ENCODE results near the gene CDON.

CDON gene

GRCh38 chr11:126101930-126102283 is 39.2 kb upstream of the CDON start:
- peak overlapping the region; percentile 99 for H3K27ac ChIP-seq (ENCODE audit: insufficient read depth, low read depth, low read length, poor library complexity, severe bottlenecking)
- H3K4me3 ChIP-seq (ENCODE audit: insufficient read depth, low read depth, low read length): no peak overlapping the region
- no peaks in the 10 kb centered on the region for H3K9me3 ChIP-seq (ENCODE audit: control insufficient read depth, low read length)
- H3K27me3 ChIP-seq (ENCODE audit: control insufficient read depth, insufficient read depth, low read length, poor library complexity, severe bottlenecking): no peaks in the 10 kb centered on the region
- no peaks in the 10 kb centered on the region for H3K36me3 ChIP-seq (ENCODE audit: control insufficient read depth, insufficient read depth, low read length)
- 93 to 94% methylated on average over 5 of the region's 5 CpGs for WGBS, 2 experiments
- peaks cover 94% of the 10 kb centered on the region for H3K4me1 ChIP-seq (ENCODE audit: control insufficient read depth, insufficient read depth, low read length)

- H3K4me1 ChIP-seq (ENCODE audit: control insufficient read depth, insufficient read depth, low read length): peaks cover 88% of the 10 kb centered on the region
- no peaks in the 10 kb centered on the region for H3K27me3 ChIP-seq (ENCODE audit: control insufficient read depth, insufficient read depth, low read length, poor library complexity, severe bottlenecking)
- WGBS, 2 experiments: 63 to 66% methylated on average over 11 of the region's 11 CpGs
- no peaks in the 10 kb centered on the region for H3K36me3 ChIP-seq (ENCODE audit: control insufficient read depth, insufficient read depth, low read length)
- peak overlapping the region; percentile 99 for H3K27ac ChIP-seq (ENCODE audit: insufficient read depth, low read depth, low read length, poor library complexity, severe bottlenecking)
- H3K9me3 ChIP-seq (ENCODE audit: control insufficient read depth, low read length): no peaks in the 10 kb centered on the region
- H3K4me3 ChIP-seq (ENCODE audit: insufficient read depth, low read depth, low read length): no peak overlapping the region
Observed at GRCh38 chr11:126101251-126101929, 38.7 kb upstream of the CDON start.

GRCh38 chr11:126100716-126101115 is 38.0 kb upstream of the CDON start:
- no peaks in the 10 kb centered on the region for H3K27me3 ChIP-seq (ENCODE audit: control insufficient read depth, insufficient read depth, low read length, poor library complexity, severe bottlenecking)
- H3K27ac ChIP-seq (ENCODE audit: insufficient read depth, low read depth, low read length, poor library complexity, severe bottlenecking): peak overlapping the region; percentile 99
- H3K9me3 ChIP-seq (ENCODE audit: control insufficient read depth, low read length): no peaks in the 10 kb centered on the region
- peaks cover 82% of the 10 kb centered on the region for H3K4me1 ChIP-seq (ENCODE audit: control insufficient read depth, insufficient read depth, low read length)
- H3K4me3 ChIP-seq (ENCODE audit: insufficient read depth, low read depth, low read length): no peak overlapping the region
- WGBS, 2 experiments: 62 to 72% methylated on average over 5 of the region's 5 CpGs
- H3K36me3 ChIP-seq (ENCODE audit: control insufficient read depth, insufficient read depth, low read length): no peaks in the 10 kb centered on the region

GRCh38 chr11:126098204-126098769 is 35.6 kb upstream of the CDON start:
- Histone ChIP-seq H3K36me3 (ENCODE audit: control insufficient read depth, insufficient read depth, low read length) (no peaks in the 10 kb centered on the region), H3K4me1 (ENCODE audit: control insufficient read depth, insufficient read depth, low read length) (peaks cover 58% of the 10 kb centered on the region), H3K27me3 (ENCODE audit: control insufficient read depth, insufficient read depth, low read length, poor library complexity, severe bottlenecking) (no peaks in the 10 kb centered on the region), H3K4me3 (ENCODE audit: insufficient read depth, low read depth, low read length) (no peak overlapping the region), H3K27ac (ENCODE audit: insufficient read depth, low read depth, low read length, poor library complexity, severe bottlenecking) (no peak overlapping the region), H3K9me3 (ENCODE audit: control insufficient read depth, low read length) (no peaks in the 10 kb centered on the region)
- WGBS, 2 experiments: 82 to 86% methylated on average over 7 of the region's 7 CpGs

GRCh38 chr11:126095745-126096144 is 33.1 kb upstream of the CDON start:
- H3K27ac ChIP-seq (ENCODE audit: insufficient read depth, low read depth, low read length, poor library complexity, severe bottlenecking): no peak overlapping the region
- no peaks in the 10 kb centered on the region for H3K36me3 ChIP-seq (ENCODE audit: control insufficient read depth, insufficient read depth, low read length)
- no peaks in the 10 kb centered on the region for H3K9me3 ChIP-seq (ENCODE audit: control insufficient read depth, low read length)
- no peaks in the 10 kb centered on the region for H3K27me3 ChIP-seq (ENCODE audit: control insufficient read depth, insufficient read depth, low read length, poor library complexity, severe bottlenecking)
- peaks cover 35% of the 10 kb centered on the region for H3K4me1 ChIP-seq (ENCODE audit: control insufficient read depth, insufficient read depth, low read length)
- WGBS, 2 experiments: 91 to 95% methylated on average over 4 of the region's 4 CpGs
- H3K4me3 ChIP-seq (ENCODE audit: insufficient read depth, low read depth, low read length): no peak overlapping the region

- 81 to 84% methylated on average over 5 of the region's 5 CpGs for WGBS, 2 experiments
- H3K27me3 ChIP-seq (ENCODE audit: control insufficient read depth, insufficient read depth, low read length, poor library complexity, severe bottlenecking): peaks cover 4% of the 10 kb centered on the region
Observed at GRCh38 chr11:126090452-126090851, 27.8 kb upstream of the CDON start.

GRCh38 chr11:126088999-126089398 is 26.3 kb upstream of the CDON start:
- Histone ChIP-seq H3K27ac (ENCODE audit: insufficient read depth, low read depth, low read length, poor library complexity, severe bottlenecking) (no peak overlapping the region), H3K4me1 (ENCODE audit: control insufficient read depth, insufficient read depth, low read length) (peaks cover 24% of the 10 kb centered on the region), H3K36me3 (ENCODE audit: control insufficient read depth, insufficient read depth, low read length) (no peaks in the 10 kb centered on the region), H3K4me3 (ENCODE audit: insufficient read depth, low read depth, low read length) (no peak overlapping the region), H3K9me3 (ENCODE audit: control insufficient read depth, low read length) (no peaks in the 10 kb centered on the region), H3K27me3 (ENCODE audit: control insufficient read depth, insufficient read depth, low read length, poor library complexity, severe bottlenecking) (peaks cover 4% of the 10 kb centered on the region)
- WGBS, 2 experiments: 53 to 56% methylated on average over 1 of the region's 1 CpG

More at GRCh38 chr11:126090452-126090851, 27.8 kb upstream of the CDON start:
- no peak overlapping the region for H3K27ac ChIP-seq (ENCODE audit: insufficient read depth, low read depth, low read length, poor library complexity, severe bottlenecking)
- H3K9me3 ChIP-seq (ENCODE audit: control insufficient read depth, low read length): no peaks in the 10 kb centered on the region
- H3K36me3 ChIP-seq (ENCODE audit: control insufficient read depth, insufficient read depth, low read length): no peaks in the 10 kb centered on the region
- no peak overlapping the region for H3K4me3 ChIP-seq (ENCODE audit: insufficient read depth, low read depth, low read length)
- peaks cover 12% of the 10 kb centered on the region for H3K4me1 ChIP-seq (ENCODE audit: control insufficient read depth, insufficient read depth, low read length)

- peaks cover 4% of the 10 kb centered on the region for H3K27me3 ChIP-seq (ENCODE audit: control insufficient read depth, insufficient read depth, low read length, poor library complexity, severe bottlenecking)
- no peaks in the 10 kb centered on the region for H3K9me3 ChIP-seq (ENCODE audit: control insufficient read depth, low read length)
- 83 to 84% methylated on average over 5 of the region's 5 CpGs for WGBS, 2 experiments
- no peaks in the 10 kb centered on the region for H3K36me3 ChIP-seq (ENCODE audit: control insufficient read depth, insufficient read depth, low read length)
- H3K27ac ChIP-seq (ENCODE audit: insufficient read depth, low read depth, low read length, poor library complexity, severe bottlenecking): no peak overlapping the region
- H3K4me1 ChIP-seq (ENCODE audit: control insufficient read depth, insufficient read depth, low read length): peaks cover 50% of the 10 kb centered on the region
- H3K4me3 ChIP-seq (ENCODE audit: insufficient read depth, low read depth, low read length): no peak overlapping the region
Observed at GRCh38 chr11:126086248-126086647, 23.6 kb upstream of the CDON start.

- Histone ChIP-seq H3K4me3 (ENCODE audit: insufficient read depth, low read depth, low read length) (no peak overlapping the region), H3K27me3 (ENCODE audit: control insufficient read depth, insufficient read depth, low read length, poor library complexity, severe bottlenecking) (peaks cover 4% of the 10 kb centered on the region), H3K27ac (ENCODE audit: insufficient read depth, low read depth, low read length, poor library complexity, severe bottlenecking) (no peak overlapping the region), H3K4me1 (ENCODE audit: control insufficient read depth, insufficient read depth, low read length) (peaks cover 65% of the 10 kb centered on the region), H3K9me3 (ENCODE audit: control insufficient read depth, low read length) (no peaks in the 10 kb centered on the region), H3K36me3 (ENCODE audit: control insufficient read depth, insufficient read depth, low read length) (no peaks in the 10 kb centered on the region)
- WGBS, 2 experiments: 63 to 69% methylated on average over 4 of the region's 4 CpGs
Observed at GRCh38 chr11:126084608-126084912, 21.9 kb upstream of the CDON start.

- H3K9me3 ChIP-seq (ENCODE audit: control insufficient read depth, low read length): no peaks in the 10 kb centered on the region
- H3K27ac ChIP-seq (ENCODE audit: insufficient read depth, low read depth, low read length, poor library complexity, severe bottlenecking): peak overlapping the region; percentile 18
- H3K36me3 ChIP-seq (ENCODE audit: control insufficient read depth, insufficient read depth, low read length): no peaks in the 10 kb centered on the region
- no peak overlapping the region for H3K4me3 ChIP-seq (ENCODE audit: insufficient read depth, low read depth, low read length)
- H3K27me3 ChIP-seq (ENCODE audit: control insufficient read depth, insufficient read depth, low read length, poor library complexity, severe bottlenecking): peaks cover 4% of the 10 kb centered on the region
- WGBS, 2 experiments: 43 to 47% methylated on average over 12 of the region's 12 CpGs
- peaks cover 65% of the 10 kb centered on the region for H3K4me1 ChIP-seq (ENCODE audit: control insufficient read depth, insufficient read depth, low read length)
Observed at GRCh38 chr11:126083829-126084607, 21.4 kb upstream of the CDON start.
